ENCODE results near the gene FAU.

Gene FAU

GRCh38 chr11:65103476-65103875, 18.5 kb downstream of the FAU start:
- no peak overlapping the region for H3K4me3 ChIP-seq (replicated peaks in 1 of 2; ENCODE audit: low read depth in 2 of 2, low read length in 2 of 2)
- no peak for DNase-seq (ENCODE audit: low read depth in 2 of 2)
- no peak for TF ChIP-seq CTCF (IDR thresholded peaks at IDR 0.05; ENCODE audit: low read depth, low read length)

- peak; percentile 20 to 46 for DNase-seq (ENCODE audit: low read depth in 2 of 2)
- no peak overlapping the region for H3K4me3 ChIP-seq (replicated peaks in 1 of 2; ENCODE audit: low read depth in 2 of 2, low read length in 2 of 2)
- TF ChIP-seq CTCF (IDR thresholded peaks at IDR 0.05; ENCODE audit: low read depth, low read length) = no peak
These were observed 19.5 kb downstream of the FAU start for GRCh38 chr11:65102142-65103095.

- H3K4me3 ChIP-seq (replicated peaks in 1 of 2; ENCODE audit: low read depth in 2 of 2, low read length in 2 of 2) = no peak overlapping the region
- TF ChIP-seq CTCF (IDR thresholded peaks at IDR 0.05; ENCODE audit: low read depth, low read length) = no peak
- peak in 1 of 2 donors; percentile 79 for DNase-seq (ENCODE audit: low read depth in 2 of 2)
These were observed 21.1 kb downstream of the FAU start for GRCh38 chr11:65100674-65101350.

GRCh38 chr11:65096926-65097325, 25.0 kb downstream of the FAU start:
- DNase-seq (ENCODE audit: low read depth in 2 of 2) = no peak
- peak overlapping the region; percentile 69 to 73 for H3K4me3 ChIP-seq (replicated peaks in 1 of 2; ENCODE audit: low read depth in 2 of 2, low read length in 2 of 2)
- no peak for TF ChIP-seq CTCF (IDR thresholded peaks at IDR 0.05; ENCODE audit: low read depth, low read length)

GRCh38 chr11:65095974-65096806, 25.7 kb downstream of the FAU start, which contains the start of gene VPS51:
Gene VPS51, plus strand, starts transcription at chr11:65096214. Its CDS starts 37 bp downstream, at chr11:65096251.
- no peak for TF ChIP-seq CTCF (IDR thresholded peaks at IDR 0.05; ENCODE audit: low read depth, low read length)
- peak within 1 kb of the TSS; percentile 69 to 73 for H3K4me3 ChIP-seq (replicated peaks in 1 of 2; ENCODE audit: low read depth in 2 of 2, low read length in 2 of 2)
- DNase-seq (ENCODE audit: low read depth in 2 of 2) = peak; percentile 91 to 95

- TF ChIP-seq CTCF (IDR thresholded peaks at IDR 0.05; ENCODE audit: low read depth, low read length) = no peak
These were observed 26.5 kb downstream of the FAU start for GRCh38 chr11:65095427-65095826.

More at GRCh38 chr11:65095427-65095826, 26.5 kb downstream of the FAU start:
- no peak for DNase-seq (ENCODE audit: low read depth in 2 of 2)
- peak overlapping the region; percentile 69 to 73 for H3K4me3 ChIP-seq (replicated peaks in 1 of 2; ENCODE audit: low read depth in 2 of 2, low read length in 2 of 2)

Data from cardiac fibroblast (primary cell).